Islet precursor cell (in vitro differentiated cells): ENCODE data around the gene OAS2.
"Not testable (repeated sequence)": the region's sequence is repeated elsewhere in the genome, so short reads cannot be mapped to it uniquely, and the experiment has no call there.

Experiments used
- DNase-seq: peaks from one replicate; pipeline ENCODE4 v3.0.0-alpha.2; 2018

The OAS2 gene

GRCh38 chr12:112950701-112951100 is 27.6 kb upstream of the OAS2 start:
- peak; percentile 52 for DNase-seq

GRCh38 chr12:112957125-112957524 is 21.2 kb upstream of the OAS2 start:
- not testable (repeated sequence) for DNase-seq

- DNase-seq: peak; percentile 36
Observed at GRCh38 chr12:112961074-112961473, 17.2 kb upstream of the OAS2 start.

- no peak for DNase-seq
Observed at GRCh38 chr12:112961536-112961935, 16.8 kb upstream of the OAS2 start.

GRCh38 chr12:112962561-112962960 is 15.8 kb upstream of the OAS2 start:
- DNase-seq: peak; percentile 43

- DNase-seq: peak; percentile 47
Observed at GRCh38 chr12:112963227-112963861, 15.0 kb upstream of the OAS2 start.

- peak; percentile 26 for DNase-seq
Observed at GRCh38 chr12:112964067-112964670, 14.2 kb upstream of the OAS2 start.

- DNase-seq: peak; percentile 29
Observed at GRCh38 chr12:112964915-112965314, 13.4 kb upstream of the OAS2 start.

GRCh38 chr12:112965643-112966042 is 12.7 kb upstream of the OAS2 start:
- DNase-seq: no peak

- peak; percentile 45 for DNase-seq
Observed at GRCh38 chr12:112967306-112967705, 11.0 kb upstream of the OAS2 start.

GRCh38 chr12:112967858-112968257 is 10.5 kb upstream of the OAS2 start:
- DNase-seq: peak; percentile 44

- DNase-seq: peak; percentile 37
Observed at GRCh38 chr12:112969547-112970306, 8.6 kb upstream of the OAS2 start.

- no peak for DNase-seq
Observed at GRCh38 chr12:112970391-112970790, 7.9 kb upstream of the OAS2 start.

- DNase-seq: peak; percentile 43
Observed at GRCh38 chr12:112971248-112971647, 7.1 kb upstream of the OAS2 start.

GRCh38 chr12:112973011-112973735 is 5.1 kb upstream of the OAS2 start:
- no peak for DNase-seq

- peak; percentile 26 for DNase-seq
Observed at GRCh38 chr12:112973818-112974231, 4.5 kb upstream of the OAS2 start.

- DNase-seq: peak; percentile 32
Observed at GRCh38 chr12:112974904-112975303, 3.4 kb upstream of the OAS2 start.

- DNase-seq: peak; percentile 29
Observed at GRCh38 chr12:112977139-112977538, 1.2 kb upstream of the OAS2 start.

GRCh38 chr12:112977641-112978040 is 678 bp upstream of the OAS2 start:
- DNase-seq: peak; percentile 33

- DNase-seq: peak; percentile 41
Observed at GRCh38 chr12:112979041-112979680, 842 bp downstream of the OAS2 start.

GRCh38 chr12:112980491-112981158 is 2.3 kb downstream of the OAS2 start:
- DNase-seq: no peak

- no peak for DNase-seq
Observed at GRCh38 chr12:112985642-112986290, 7.4 kb downstream of the OAS2 start.
